Smooth muscle cell of the pulmonary artery (primary cell): ENCODE results near the gene BMAL1. TPM values are rescaled to one million over a fixed set of nuclear protein-coding genes. Genes with fewer than 3 reads are reported as not detected.

Experiments
- total RNA-seq: library from RNA; depleted of rRNA; stranded (reverse); fragments of >200 nt; gene quantifications from 2 replicates; pipeline ENCODE4 v1.2.3, GENCODE V29; 2014

BMAL1 gene
- 9.7 and 10.3 TPM in 2 replicates for total RNA-seq

DNA sequence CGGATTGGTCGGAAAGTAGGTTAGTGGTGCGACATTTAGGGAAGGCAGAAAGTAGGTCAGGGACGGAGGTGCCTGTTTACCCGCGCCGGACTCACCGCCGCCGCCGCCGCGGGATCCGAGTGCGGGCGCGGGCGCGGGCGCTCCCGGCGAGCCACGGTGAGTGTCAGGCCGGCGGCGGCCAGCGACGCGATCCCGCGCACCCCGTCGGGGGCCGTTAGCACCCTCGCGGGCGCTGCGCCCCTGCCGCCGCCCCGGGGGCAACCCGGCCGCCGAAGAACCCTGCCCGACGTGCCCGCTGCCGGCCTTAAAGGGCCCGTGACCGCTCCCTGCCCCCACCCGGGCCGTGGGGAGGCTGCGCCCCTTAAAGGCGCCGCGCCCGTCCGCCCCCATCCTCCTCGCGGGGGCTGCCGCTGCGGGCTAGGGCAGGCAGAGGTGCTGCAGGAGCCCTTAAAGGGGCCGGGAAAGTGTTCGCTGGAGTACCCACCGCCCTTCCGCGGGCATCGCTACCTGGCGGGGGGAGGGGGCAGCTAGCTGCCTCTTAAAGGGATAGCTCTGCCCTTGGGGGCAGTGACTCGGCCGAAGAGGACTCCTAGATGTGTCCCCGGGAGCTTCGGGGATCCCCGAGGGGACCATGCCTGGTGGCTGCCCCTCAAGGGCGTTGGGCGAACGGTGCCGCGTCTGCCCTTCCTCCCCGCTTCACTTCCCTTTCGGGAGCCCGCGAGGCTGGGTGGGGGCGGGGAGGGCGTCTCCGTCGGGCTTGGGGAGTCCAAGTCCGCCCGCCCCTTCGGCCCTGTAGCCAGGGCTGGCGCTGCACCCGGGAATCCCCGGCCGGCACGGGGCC is at the start of gene BMAL1:
Gene BMAL1 (plus strand): TSS at position 23 of the 841 bp plus-strand sequence. CDS start 76,519 bp downstream, outside the sequence.

Other genes with a start within 250 kb of the BMAL1 start
- gene BTBD10, start 185.4 kb downstream of the BMAL1 start, total RNA-seq: 55.0 and 64.8 TPM in 2 replicates
- not detected in 2 replicates for gene PTH, start 218.2 kb downstream of the BMAL1 start, total RNA-seq